Amygdala (tissue), 56 donors: ENCODE data around the gene SLC6A12.

ENCODE experiments used
- DNase-seq, 56 donors: peaks; one replicate each; lab custom pipeline; 2025; lab: John Stamatoyannopoulos, UW

The SLC6A12 gene

DNA sequence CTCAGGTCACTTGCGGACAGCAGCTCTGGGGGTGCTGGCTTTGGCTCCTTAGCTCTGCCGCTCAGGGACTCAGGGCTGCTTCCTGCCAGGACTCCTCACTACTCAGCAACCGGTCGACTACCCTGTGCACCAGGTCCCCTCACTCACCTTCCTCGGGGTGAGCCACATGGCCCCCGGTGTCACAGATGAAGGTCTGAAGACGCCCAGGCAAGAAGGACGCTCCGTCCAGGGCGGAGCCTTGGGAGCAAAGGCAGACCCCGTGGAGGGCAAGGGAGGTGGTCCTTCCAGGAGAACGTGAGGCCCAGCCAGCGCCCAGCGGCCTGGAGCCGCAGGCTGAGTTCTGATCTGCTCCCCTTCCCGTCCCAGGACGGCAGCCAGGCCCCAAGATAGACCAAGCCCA is 32.0 kb downstream of the SLC6A12 start:
- no peak for DNase-seq

DNA sequence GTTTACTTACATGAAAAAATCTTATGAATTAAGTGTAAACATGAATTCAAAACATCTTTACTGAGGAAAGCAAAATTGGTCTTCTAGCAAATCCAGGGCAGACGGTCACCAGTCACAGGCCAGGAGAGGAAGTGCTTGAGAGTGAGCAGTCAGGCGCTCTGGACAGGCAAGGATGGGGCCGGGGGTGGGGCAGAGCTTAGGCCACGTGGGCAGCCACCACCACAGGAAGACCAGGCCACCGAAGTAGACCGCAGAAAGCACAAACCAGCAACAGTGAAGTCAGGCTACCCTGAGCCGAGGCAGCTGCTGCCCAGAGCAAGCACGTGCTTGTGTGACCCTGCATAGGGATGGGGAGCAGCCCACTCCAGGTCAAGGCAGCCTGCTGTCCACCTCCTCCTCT is 33.5 kb downstream of the SLC6A12 start:
- DNase-seq, result peak in 16 of 56 donors; percentile 9 to 67 (median 27)

DNA sequence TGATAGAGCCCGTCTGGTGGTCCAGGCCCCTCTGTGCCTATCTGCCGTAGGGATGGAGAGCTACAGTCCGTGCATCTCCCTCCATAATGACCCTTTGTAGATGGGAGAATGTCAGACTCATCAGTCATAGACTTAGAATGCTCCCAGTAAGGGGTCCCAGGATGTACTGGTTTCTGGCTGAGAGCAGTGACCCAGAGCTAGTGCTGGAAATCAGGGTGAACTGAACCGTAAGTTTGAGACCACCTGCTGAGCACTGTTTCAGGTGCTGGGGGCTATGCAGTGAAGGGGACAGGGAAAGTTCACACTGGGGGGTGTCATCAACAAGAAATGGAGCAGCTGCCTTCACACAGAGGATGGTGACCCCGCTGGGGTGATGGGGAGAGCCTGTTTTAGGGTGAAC is 34.1 kb downstream of the SLC6A12 start:
- no peak for DNase-seq

DNA sequence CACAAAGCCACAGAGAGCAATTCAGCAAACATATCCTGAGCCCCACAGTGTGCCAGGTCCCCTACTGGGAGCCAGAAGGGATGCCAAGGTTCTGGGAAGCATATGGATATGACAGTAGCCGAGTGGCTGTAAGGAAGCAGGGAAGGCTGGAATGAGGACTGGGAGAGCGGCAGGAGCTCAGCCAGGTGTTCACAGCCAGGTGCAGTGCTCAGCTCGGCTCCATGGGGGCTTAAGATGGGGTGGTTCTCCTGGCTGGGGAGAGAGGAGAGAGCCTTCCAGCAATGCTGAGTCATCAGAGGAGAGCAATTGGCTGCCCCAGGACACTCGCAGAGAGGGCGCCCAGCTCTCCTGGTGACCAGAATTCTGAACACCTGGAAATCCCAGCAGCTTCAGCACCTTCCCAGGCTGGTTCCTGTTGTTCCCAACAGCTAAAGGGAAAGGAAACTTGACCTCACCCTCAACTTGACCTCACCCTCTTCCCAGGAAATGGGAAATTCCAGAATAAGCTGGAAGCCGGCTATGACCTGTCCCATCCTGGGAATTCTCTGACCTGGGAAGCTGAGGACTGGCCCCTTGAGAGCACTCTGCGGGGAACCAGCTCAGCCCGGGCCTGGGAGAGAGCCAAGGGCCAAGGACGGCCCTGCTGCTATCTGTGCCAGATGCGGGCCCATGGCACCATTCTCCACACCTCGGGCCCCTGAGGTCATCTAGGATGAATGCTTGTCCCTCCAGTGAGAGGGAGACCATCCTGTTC is 34.6 kb downstream of the SLC6A12 start:
- no peak for DNase-seq

DNA sequence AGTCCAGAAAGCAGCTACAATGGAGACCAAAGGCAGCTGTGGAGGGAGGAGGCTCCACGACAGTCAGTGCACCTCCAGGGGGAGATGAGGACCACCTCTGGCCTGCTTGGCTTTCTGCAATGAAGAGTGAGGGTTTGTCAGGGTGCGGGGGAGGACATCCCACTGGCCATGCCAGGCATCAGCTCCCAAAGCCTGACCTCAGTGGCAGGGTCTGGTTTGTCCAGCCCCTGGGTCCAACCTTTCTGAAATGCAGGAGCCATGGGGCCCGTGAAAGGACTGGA is 35.2 kb downstream of the SLC6A12 start:
- no peak for DNase-seq

DNA sequence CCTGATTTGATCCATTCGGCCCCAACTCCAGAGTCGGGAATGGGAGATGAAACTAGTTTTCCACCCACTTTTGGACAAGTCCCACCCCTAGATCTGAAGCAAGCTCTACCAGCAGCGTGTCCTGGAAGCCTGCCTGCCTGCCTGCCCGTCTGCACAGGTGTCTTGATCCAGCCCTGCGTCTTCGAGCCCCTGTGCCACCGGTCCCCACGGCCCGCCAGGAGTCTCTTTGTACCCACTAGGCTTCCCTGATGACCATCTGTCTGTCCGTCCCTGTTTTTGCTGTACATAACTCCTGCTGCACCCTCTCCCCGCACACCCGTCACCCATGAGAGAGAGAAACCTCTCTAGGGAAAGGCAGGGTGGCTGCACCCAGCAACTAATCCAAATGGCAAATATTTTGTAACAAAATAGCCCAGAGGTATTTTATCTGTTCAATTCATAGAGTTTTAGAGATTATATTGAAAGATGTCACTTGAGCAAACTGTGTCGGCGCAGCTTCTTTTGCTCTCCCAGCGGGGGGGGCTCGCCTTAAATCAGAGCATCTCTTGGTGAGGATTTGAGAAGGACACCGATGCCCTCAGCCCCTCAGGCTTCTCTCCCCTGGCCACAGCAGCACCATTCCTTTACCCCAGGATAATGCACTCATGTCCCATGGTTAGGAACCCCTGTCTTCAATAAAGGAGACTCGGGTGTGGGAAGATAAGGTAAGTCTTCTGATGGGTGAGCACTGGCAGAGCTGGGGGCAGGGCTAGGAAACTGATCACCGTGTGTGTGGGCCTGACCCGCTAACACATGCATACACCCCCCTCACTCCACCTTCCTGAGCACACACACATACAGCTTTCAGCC is 35.8 kb downstream of the SLC6A12 start:
- DNase-seq, result no peak

DNA sequence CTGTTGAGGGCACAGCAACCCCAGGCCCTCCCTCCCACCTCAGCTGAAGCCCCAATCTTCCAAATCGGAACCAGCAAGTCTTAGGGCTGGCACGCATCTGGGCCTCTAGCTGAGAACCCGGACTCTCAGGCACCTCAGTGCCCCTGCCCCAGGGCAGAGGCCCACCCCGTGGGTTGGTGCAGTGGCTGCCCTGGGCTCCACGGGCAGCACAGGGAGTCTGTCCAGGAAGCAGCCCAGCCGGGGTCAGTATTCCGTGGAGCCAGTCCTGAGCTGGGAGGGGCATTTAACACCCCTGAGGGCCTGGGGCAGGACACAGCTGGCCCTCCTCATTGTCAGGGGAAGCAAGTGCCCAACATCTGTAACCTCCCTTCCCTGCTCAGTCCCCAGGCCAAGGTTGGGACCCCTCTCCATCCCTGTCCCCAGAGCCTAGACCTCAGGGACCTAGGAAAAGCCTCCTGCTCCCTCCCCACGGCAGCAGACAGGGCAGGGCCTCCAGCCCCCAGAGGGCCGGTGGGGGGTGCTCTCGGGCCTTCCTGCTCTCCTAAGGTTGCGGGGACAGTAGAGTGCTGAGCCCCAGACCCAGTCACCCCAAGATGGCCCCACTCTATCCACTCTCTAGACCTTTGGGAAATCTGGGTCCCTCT is 36.5 kb downstream of the SLC6A12 start:
- DNase-seq, result no peak

DNA sequence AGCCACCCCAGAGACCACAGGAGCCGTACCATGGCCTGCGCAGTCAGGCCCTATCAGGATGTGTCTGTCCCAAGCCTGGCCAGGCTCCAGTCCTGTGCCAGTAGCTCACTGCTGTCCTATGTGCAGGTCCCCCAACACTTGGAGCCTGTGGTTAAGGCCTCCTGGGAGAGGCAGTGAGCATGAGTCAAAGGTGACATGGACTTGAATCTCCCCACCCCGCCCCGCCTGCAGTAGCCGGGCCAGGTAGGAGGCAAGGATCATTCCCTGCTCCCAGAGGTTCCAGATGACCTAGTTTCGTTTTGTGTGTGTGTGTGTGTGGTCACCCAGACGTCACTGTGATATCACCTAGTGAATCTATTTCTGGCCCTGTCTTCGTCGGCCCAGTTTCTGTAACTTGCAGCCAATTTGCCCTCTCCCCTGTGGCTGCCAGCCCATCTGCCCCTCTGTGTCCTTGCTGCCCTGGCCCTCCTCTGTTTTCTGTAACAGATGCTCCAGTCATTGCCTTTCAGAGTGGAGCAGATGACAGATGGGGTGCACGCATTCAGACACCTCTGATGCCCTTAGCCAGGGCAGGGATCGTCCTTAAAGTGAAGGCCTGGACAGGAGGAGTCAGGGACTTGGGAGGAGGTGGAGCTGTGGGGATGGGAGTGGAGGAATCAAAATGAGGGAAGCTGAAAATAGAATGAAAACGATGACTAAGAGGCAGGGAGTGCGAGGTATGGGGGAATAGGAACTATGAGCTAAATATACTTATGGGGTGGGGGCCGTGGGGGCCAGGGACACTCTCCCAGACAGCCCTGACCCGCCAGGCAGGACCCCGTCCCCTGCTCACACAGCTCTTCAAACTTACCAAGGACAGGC is 37.4 kb downstream of the SLC6A12 start:
- peak in 3 of 56 donors; percentile 9 to 64 (median 36) for DNase-seq

DNA sequence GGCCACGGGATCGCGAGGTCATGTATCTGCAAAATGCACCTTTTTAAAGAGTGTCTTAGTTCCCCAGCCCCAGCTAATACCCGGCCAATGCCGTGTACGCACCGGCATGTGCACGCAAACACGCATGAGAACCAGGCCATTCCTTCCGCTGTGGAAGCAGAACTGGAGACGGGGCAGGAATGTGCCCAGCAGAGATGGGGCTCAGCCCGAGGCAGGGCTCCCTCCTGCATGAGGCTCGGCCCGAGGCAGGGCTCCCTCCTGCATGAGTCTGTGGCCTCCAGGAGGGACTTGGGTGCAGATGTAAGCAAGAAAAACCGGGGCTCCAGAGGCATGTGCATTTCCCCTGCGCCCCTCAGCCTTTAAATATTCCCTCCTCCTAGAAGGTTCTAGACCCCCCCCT is 38.2 kb downstream of the SLC6A12 start:
- no peak for DNase-seq

DNA sequence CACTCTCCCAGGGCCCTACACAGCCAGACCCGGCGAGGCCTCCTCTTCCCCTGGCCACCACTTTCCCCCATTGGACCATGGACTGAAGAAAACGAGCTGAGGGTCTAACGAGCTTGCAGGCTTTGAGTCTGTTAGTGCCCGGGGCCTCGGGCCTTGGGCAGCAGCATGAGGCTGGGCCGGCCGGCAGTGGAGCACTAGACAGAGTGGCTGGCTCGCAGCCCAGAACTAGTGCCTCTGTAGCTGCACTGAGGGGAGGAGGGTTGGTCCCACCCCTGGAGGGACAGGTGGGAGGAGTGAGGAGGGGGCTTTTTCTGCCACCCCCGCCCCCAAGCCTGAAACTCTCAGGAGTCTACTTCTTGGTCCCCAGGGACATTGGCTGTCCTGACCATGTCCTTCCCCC is 38.7 kb downstream of the SLC6A12 start:
- peak in 15 of 56 donors; percentile 9 to 54 (median 36) for DNase-seq

DNA sequence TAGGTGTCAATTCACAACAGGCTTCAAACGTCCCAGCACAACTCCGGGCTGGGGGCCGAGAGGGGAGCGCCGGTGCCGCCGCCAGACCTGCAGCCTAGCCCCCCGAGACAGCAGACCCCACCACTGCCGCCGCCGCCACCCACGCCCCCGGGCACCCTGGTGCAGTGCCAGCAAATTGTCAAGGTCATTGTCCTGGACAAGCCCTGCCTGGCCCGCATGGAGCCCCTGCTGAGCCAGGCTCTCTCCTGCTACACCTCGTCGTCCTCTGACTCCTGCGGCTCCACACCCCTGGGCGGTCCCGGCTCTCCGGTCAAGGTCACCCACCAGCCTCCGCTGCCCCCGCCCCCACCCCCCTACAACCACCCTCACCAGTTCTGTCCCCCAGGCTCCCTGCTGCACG is 39.4 kb downstream of the SLC6A12 start:
- DNase-seq, result no peak

DNA sequence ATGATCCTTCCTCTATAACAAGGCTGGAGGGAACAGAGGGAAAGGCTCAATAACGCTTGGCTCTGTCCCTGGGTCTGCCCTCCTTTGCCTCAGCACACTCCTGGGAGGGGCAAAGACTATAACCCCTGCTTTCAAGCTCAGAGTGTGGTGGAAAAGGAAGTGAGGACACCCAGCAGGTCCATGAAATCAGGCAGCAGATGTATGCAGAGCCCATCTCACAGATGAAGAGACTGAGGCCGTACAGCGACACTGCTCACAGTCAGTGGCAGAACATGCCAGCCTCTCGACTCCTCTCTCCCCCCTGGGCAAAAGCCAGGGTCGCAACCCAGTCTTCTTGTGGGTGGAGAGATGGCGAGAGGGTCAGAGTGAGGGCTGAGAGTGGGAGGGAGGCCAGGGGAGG is 39.8 kb downstream of the SLC6A12 start:
- no peak for DNase-seq

DNA sequence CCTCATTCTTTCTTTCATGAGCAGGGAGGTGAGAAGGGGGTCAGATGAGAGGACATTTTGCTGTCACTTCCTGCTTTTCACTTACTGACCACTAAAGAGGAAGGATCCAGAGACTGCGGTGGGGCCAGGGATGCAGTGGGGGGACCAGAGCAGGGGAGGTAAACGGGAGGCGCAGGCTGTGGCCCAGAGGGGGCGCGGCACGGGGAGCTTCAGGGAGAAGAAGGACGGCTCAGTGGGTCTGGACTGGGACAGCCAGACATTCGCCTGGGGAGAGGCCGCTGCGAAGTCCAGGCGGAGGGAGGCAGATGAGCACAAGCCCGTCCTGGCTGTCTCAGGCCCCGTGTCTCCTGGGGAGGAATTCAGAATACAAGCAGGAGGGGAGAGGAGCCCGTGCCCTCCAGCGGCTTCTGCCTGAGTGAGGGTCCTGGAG is 41.2 kb downstream of the SLC6A12 start:
- no peak for DNase-seq

DNA sequence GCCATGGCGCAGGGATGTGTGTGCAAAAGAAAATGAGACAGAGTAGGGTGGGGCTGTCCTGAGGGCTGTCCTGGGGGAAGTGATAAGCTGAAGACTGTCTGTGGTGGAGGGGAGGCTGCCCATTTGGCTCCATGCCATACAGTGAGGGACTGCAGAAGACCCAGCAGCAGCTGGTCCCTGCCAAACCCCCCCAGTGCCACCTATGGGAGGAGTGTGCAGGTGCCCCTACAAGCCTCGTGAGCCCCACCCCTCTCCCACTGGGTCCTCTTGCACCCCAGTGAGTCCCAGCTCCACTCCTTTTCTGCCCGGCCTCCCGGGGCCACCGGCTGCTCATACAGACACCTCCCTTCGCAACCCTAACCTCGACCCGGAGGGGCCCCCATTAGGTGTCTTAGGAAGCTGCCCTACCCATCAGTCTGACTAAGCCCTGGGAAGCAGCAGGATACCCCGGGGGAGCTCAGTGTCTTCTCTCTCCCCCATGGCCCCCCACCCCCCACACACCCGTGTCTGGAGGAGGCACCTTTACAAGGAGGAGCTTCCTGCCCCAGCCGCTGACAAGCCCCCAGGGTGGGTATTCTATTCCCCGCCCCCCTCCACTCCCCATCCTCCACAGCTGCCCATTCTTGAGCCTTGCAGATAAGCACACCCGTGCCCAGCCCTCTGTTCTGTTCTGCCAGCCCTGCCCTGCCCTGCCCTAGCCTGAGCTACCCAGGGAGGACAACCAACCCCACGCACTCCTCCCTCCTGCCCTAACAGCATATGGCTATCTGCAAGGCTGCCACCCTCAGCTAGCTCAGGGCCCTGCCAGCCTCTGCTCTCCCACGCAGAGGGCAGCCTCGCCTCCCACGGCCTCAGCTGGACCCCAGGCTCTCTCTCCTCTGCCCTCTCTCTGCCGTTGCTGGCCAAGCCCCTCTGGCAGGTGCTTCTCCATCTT is 41.9 kb downstream of the SLC6A12 start:
- DNase-seq, result no peak

DNA sequence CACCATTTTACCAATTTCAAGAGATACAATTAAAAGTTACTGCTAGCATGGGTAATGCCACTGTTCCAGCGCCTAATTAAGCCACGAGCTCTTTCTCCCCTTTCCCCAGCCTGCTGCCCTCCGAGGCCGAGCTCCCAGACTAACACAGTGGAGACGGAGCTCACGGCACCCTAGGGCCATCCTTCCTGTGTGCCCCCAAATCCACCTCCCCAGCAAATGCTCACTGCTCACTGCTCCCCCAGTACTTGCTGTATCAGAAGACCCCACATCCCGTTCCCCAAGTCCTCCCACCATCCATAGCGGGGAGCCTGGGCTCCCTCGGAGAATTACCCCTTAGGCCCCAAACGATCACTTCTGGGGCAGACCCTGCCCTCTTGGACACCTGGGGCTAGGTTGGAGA is 42.7 kb downstream of the SLC6A12 start:
- DNase-seq, result no peak

DNA sequence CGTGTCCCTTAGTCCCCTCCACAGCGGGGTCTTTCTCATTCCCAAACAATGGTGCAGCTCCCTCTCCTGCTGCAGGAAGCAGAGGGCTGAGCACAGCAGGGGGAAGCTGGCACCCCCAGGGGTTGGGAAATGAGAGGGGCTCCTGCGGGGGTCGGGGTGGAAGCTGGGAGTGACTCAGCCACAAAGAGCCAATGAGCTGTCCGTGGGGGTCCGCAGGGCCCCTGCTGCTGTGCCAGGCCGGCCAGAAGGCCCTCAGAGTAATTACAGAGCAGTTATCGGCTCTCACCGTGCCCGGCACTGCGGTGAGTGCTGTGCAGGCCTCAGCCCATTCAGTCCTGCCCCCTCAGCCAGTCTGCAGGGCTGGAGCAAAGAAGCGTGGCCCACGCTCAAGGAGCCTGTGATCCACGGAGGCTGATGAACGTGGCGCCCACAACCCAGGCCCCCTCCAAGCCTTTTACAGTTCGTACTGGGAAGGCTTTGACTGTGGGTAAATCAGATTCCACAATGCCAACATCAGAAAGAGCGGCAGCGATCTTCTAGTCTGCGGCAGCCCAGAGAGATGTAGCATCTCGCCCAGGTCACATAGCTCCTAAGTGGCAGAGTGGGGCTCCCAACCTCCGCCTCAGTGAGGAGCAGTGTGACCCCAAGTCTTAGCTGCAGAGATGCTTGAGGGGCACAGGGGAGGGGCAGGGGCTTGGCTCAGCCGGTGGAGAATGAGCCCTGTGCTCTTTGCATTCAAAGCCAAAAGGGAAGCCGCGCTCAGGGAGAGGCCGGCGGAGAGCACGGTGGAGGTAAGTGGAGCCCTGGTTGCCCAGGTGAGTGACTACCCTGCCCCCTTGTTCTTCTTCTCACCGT is 43.4 kb downstream of the SLC6A12 start:
- DNase-seq, result no peak

DNA sequence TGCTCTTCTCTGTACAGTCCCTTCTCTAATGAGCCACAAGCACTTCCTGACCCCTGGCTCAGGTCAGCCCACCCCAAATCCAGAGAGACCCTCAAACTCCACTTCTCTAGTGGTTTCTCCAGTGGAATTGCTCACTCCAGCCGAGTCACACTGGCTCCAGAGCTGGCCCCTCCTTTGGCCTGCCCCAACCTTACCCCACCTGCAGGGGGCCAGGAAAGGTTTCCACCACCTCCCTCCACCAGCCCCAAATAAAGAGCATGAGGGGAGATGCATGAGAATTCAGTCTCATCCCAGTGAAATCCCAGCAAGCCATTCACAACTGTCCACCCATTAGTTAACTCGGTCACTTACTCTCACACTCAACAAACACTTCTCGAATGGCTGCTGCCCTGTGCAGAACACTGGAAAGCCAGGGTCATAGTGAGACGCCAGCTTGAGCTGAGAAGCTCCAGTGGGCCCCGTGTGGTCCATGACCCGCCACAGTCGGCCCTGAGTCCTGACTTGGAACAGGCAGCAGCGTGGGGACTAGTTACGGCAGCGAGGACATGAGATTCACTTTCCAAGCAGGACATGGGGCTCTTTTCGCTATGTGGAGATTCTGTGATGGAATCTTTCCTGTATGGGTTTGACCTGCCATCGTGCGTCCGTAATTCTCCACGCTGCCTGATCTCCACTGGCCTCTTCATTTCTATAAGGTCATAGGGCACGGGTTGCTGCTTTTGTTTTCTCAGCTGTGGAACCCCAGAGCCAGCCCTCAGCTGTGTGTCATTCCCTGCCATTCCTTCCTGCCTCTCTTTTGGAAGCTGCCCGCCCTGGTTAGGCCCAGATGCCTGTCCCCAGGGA is 44.2 kb downstream of the SLC6A12 start:
- DNase-seq, result no peak
